ENCODE data around the gene IRF5.

- TF ChIP-seq REST (IDR thresholded peaks at IDR 0.05; ENCODE audit: insufficient read depth in 1 of 2, low read depth in 2 of 2, low read length in 1 of 2): no peak
- TF ChIP-seq, protein P1, sequence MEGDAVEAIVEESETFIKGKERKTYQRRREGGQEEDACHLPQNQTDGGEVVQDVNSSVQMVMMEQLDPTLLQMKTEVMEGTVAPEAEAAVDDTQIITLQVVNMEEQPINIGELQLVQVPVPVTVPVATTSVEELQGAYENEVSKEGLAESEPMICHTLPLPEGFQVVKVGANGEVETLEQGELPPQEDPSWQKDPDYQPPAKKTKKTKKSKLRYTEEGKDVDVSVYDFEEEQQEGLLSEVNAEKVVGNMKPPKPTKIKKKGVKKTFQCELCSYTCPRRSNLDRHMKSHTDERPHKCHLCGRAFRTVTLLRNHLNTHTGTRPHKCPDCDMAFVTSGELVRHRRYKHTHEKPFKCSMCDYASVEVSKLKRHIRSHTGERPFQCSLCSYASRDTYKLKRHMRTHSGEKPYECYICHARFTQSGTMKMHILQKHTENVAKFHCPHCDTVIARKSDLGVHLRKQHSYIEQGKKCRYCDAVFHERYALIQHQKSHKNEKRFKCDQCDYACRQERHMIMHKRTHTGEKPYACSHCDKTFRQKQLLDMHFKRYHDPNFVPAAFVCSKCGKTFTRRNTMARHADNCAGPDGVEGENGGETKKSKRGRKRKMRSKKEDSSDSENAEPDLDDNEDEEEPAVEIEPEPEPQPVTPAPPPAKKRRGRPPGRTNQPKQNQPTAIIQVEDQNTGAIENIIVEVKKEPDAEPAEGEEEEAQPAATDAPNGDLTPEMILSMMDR (IDR thresholded peaks at IDR 0.05): no peak
- no peak for TF ChIP-seq POLR2AphosphoS5 (IDR thresholded peaks at IDR 0.05; ENCODE audit: low read depth, low read length)
Measured at GRCh38 chr7:128937647-128938543, at the start of gene IRF5.
